ENCODE measurements around the gene GSAP.

The GSAP gene

GRCh38 chr7:77439572-77439971 is 23.4 kb upstream of the GSAP start:
- DNase-seq (ENCODE audit: low read depth): no peak

GRCh38 chr7:77438131-77438530 is 22.0 kb upstream of the GSAP start:
- DNase-seq (ENCODE audit: low read depth): no peak

GRCh38 chr7:77434570-77435275 is 18.6 kb upstream of the GSAP start:
- no peak for DNase-seq (ENCODE audit: low read depth)

- DNase-seq (ENCODE audit: low read depth): no peak
Observed at GRCh38 chr7:77433901-77434300, 17.8 kb upstream of the GSAP start.

GRCh38 chr7:77430927-77431326 is 14.8 kb upstream of the GSAP start:
- DNase-seq (ENCODE audit: low read depth): no peak

- DNase-seq (ENCODE audit: low read depth): no peak
Observed at GRCh38 chr7:77428777-77429231, 12.7 kb upstream of the GSAP start.

- no peak for DNase-seq (ENCODE audit: low read depth)
Observed at GRCh38 chr7:77427996-77428603, 12.0 kb upstream of the GSAP start.

GRCh38 chr7:77426521-77427051 is 10.4 kb upstream of the GSAP start:
- DNase-seq (ENCODE audit: low read depth): no peak

- no peak for DNase-seq (ENCODE audit: low read depth)
Observed at GRCh38 chr7:77426052-77426404, 9.9 kb upstream of the GSAP start.

GRCh38 chr7:77425101-77426051 is 9.2 kb upstream of the GSAP start:
- DNase-seq (ENCODE audit: low read depth): no peak

- DNase-seq (ENCODE audit: low read depth): no peak
Observed at GRCh38 chr7:77422500-77422899, 6.4 kb upstream of the GSAP start.

GRCh38 chr7:77420986-77421672 is 5.0 kb upstream of the GSAP start:
- DNase-seq (ENCODE audit: low read depth): no peak

- no peak for DNase-seq (ENCODE audit: low read depth)
Observed at GRCh38 chr7:77420438-77420837, 4.3 kb upstream of the GSAP start.

- DNase-seq (ENCODE audit: low read depth): no peak
Observed at GRCh38 chr7:77419102-77419501, 3.0 kb upstream of the GSAP start.

GRCh38 chr7:77417801-77418200 is 1.7 kb upstream of the GSAP start:
- DNase-seq (ENCODE audit: low read depth): no peak

- DNase-seq (ENCODE audit: low read depth): no peak
Observed at GRCh38 chr7:77416621-77417371, 647 bp upstream of the GSAP start.

- DNase-seq (ENCODE audit: low read depth): no peak
Observed at GRCh38 chr7:77415476-77415822, 700 bp downstream of the GSAP start.

GRCh38 chr7:77413861-77414424 is 2.2 kb downstream of the GSAP start:
- no peak for DNase-seq (ENCODE audit: low read depth)

- DNase-seq (ENCODE audit: low read depth): no peak
Observed at GRCh38 chr7:77413128-77413527, 3.0 kb downstream of the GSAP start.

- no peak for DNase-seq (ENCODE audit: low read depth)
Observed at GRCh38 chr7:77409739-77410547, 6.2 kb downstream of the GSAP start.

All from stimulated activated CD4-positive, alpha-beta T cell treated with anti-CD3 and anti-CD28 coated beads, Interleukin-2, amount 100 ng/mL, for 4 hours (primary cell).